ENCODE results near the gene NUDT3. TPM values are rescaled to one million over a fixed set of nuclear protein-coding genes. Genes with fewer than 3 reads are reported as not detected.
A peak's percentile ranks its signal among the peaks of the same experiment; 100 is the strongest.

NUDT3 gene
- total and polyA plus RNA-seq, 2 experiments from 2014 or later: 12.1 to 31.1 TPM

- H2AFZ ChIP-seq: no peak overlapping the region
- no peaks in the 10 kb centered on the region; the same call in none of the 2 replicates for H4K20me1 ChIP-seq (replicated peaks; ENCODE audit: insufficient read depth)
These were observed 93.5 kb downstream of the NUDT3 start for GRCh38 chr6:34298941-34299340.

More at GRCh38 chr6:34298941-34299340, 93.5 kb downstream of the NUDT3 start:
- Mint-ChIP-seq H3K4me3 (no peak overlapping the region), H3K9me3 (no peaks in the 10 kb centered on the region), H3K4me1 (peaks cover 4% of the 10 kb centered on the region), H3K36me3 (ENCODE audit: low read depth) (peaks cover 11% of the 10 kb centered on the region; the same call in 2 of the 3 replicates), H3K27me3 (ENCODE audit: insufficient read depth, low read depth, poor library complexity) (peaks cover 6% of the 10 kb centered on the region), H3K27ac (no peak overlapping the region)
- Histone ChIP-seq H3K27me3 (ENCODE audit: insufficient read depth) (no peaks in the 10 kb centered on the region), H3K27ac (ENCODE audit: low read depth) (peak overlapping the region; percentile 56; the same call in 1 of the 2 replicates), H3K4me3 (no peak overlapping the region), H3K79me2 (replicated peaks; ENCODE audit: insufficient read depth) (0 out of 2 replicates have a peak, but pooled peaks cover 9% of the 10 kb centered on the region), H3K4me2 (no peak overlapping the region), H3K36me3 (ENCODE audit: insufficient read depth) (peaks cover 4% of the 10 kb centered on the region; the same call in 1 of the 2 replicates), H3F3A (replicated peaks; ENCODE audit: low read depth) (no peaks in the 10 kb centered on the region), H3K9me2 (ENCODE audit: insufficient read depth) (no peaks in the 10 kb centered on the region), H3K4me1 (ENCODE audit: insufficient read depth) (no peaks in the 10 kb centered on the region)
- TF ChIP-seq NANOG (IDR thresholded peaks at IDR 0.05; ENCODE audit: borderline replicate concordance) (no peak), EZH2phosphoT487 (IDR thresholded peaks at IDR 0.05; ENCODE audit: unreplicated experiment) (no peak), ETS1 (IDR thresholded peaks at IDR 0.05) (no peak), ZNF331 (CRISPR knock-in tag; IDR thresholded peaks at IDR 0.05; ENCODE audit: low read depth) (no peak), STAT1 (IDR thresholded peaks at IDR 0.05; ENCODE audit: unreplicated experiment) (no peak), CREB1 (CRISPR knock-in tag; IDR thresholded peaks at IDR 0.05; ENCODE audit: low read depth) (no peak), REST (IDR thresholded peaks at IDR 0.05; ENCODE audit: unreplicated experiment) (no peak), POLR2AphosphoS5 (IDR thresholded peaks at IDR 0.05; ENCODE audit: low read depth) (no peak), EZH2 (IDR thresholded peaks at IDR 0.05; ENCODE audit: low read depth, unreplicated experiment) (no peak), JUNB (IDR thresholded peaks at IDR 0.05; ENCODE audit: unreplicated experiment) (no peak), ZNF114 (CRISPR knock-in tag; IDR thresholded peaks at IDR 0.05) (no peak)
- TF ChIP-seq, protein P1, sequence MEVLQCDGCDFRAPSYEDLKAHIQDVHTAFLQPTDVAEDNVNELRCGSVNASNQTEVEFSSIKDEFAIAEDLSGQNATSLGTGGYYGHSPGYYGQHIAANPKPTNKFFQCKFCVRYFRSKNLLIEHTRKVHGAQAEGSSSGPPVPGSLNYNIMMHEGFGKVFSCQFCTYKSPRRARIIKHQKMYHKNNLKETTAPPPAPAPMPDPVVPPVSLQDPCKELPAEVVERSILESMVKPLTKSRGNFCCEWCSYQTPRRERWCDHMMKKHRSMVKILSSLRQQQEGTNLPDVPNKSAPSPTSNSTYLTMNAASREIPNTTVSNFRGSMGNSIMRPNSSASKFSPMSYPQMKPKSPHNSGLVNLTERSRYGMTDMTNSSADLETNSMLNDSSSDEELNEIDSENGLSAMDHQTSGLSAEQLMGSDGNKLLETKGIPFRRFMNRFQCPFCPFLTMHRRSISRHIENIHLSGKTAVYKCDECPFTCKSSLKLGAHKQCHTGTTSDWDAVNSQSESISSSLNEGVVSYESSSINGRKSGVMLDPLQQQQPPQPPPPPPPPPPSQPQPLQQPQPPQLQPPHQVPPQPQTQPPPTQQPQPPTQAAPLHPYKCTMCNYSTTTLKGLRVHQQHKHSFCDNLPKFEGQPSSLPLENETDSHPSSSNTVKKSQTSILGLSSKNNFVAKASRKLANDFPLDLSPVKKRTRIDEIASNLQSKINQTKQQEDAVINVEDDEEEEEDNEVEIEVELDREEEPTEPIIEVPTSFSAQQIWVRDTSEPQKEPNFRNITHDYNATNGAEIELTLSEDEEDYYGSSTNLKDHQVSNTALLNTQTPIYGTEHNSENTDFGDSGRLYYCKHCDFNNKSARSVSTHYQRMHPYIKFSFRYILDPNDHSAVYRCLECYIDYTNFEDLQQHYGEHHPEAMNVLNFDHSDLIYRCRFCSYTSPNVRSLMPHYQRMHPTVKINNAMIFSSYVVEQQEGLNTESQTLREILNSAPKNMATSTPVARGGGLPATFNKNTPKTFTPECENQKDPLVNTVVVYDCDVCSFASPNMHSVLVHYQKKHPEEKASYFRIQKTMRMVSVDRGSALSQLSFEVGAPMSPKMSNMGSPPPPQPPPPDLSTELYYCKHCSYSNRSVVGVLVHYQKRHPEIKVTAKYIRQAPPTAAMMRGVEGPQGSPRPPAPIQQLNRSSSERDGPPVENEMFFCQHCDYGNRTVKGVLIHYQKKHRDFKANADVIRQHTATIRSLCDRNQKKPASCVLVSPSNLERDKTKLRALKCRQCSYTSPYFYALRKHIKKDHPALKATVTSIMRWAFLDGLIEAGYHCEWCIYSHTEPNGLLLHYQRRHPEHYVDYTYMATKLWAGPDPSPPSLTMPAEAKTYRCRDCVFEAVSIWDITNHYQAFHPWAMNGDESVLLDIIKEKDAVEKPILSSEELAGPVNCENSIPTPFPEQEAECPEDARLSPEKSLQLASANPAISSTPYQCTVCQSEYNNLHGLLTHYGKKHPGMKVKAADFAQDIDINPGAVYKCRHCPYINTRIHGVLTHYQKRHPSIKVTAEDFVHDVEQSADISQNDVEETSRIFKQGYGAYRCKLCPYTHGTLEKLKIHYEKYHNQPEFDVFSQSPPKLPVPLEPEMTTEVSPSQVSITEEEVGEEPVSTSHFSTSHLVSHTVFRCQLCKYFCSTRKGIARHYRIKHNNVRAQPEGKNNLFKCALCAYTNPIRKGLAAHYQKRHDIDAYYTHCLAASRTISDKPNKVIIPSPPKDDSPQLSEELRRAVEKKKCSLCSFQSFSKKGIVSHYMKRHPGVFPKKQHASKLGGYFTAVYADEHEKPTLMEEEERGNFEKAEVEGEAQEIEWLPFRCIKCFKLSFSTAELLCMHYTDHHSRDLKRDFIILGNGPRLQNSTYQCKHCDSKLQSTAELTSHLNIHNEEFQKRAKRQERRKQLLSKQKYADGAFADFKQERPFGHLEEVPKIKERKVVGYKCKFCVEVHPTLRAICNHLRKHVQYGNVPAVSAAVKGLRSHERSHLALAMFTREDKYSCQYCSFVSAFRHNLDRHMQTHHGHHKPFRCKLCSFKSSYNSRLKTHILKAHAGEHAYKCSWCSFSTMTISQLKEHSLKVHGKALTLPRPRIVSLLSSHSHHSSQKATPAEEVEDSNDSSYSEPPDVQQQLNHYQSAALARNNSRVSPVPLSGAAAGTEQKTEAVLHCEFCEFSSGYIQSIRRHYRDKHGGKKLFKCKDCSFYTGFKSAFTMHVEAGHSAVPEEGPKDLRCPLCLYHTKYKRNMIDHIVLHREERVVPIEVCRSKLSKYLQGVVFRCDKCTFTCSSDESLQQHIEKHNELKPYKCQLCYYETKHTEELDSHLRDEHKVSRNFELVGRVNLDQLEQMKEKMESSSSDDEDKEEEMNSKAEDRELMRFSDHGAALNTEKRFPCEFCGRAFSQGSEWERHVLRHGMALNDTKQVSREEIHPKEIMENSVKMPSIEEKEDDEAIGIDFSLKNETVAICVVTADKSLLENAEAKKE (CRISPR knock-in tag; IDR thresholded peaks at IDR 0.05): no peak
- TF ChIP-seq, protein P2, sequence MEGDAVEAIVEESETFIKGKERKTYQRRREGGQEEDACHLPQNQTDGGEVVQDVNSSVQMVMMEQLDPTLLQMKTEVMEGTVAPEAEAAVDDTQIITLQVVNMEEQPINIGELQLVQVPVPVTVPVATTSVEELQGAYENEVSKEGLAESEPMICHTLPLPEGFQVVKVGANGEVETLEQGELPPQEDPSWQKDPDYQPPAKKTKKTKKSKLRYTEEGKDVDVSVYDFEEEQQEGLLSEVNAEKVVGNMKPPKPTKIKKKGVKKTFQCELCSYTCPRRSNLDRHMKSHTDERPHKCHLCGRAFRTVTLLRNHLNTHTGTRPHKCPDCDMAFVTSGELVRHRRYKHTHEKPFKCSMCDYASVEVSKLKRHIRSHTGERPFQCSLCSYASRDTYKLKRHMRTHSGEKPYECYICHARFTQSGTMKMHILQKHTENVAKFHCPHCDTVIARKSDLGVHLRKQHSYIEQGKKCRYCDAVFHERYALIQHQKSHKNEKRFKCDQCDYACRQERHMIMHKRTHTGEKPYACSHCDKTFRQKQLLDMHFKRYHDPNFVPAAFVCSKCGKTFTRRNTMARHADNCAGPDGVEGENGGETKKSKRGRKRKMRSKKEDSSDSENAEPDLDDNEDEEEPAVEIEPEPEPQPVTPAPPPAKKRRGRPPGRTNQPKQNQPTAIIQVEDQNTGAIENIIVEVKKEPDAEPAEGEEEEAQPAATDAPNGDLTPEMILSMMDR (conservative IDR thresholded peaks at IDR 0.05; ENCODE audit: low read depth in 2 of 2): no peak
- ATAC-seq (no peak), DNase-seq (ENCODE audit: low spot score) (no peak)
